HG03565 (cell line): Measurements from ENCODE around the gene ACVR1B.

Experiments used
- ATAC-seq: cut with Tn5 transposase; IDR thresholded peaks from one replicate; pipeline ENCODE4 v1.9.1; 2021; ENCODE audit warnings: mild to moderate bottlenecking, moderate library complexity; ENCODE audit not compliant: unreplicated experiment

The ACVR1B gene

GRCh38 chr12:52019113-52019770 is 67.7 kb downstream of the ACVR1B start:
- no peak for ATAC-seq

GRCh38 chr12:52020539-52021336 is 69.2 kb downstream of the ACVR1B start:
- ATAC-seq: no peak

- ATAC-seq: no peak
Measured at GRCh38 chr12:52022841-52023181, 71.3 kb downstream of the ACVR1B start.

GRCh38 chr12:52023182-52023975 is 71.9 kb downstream of the ACVR1B start:
- ATAC-seq: no peak

- ATAC-seq: no peak
Measured at GRCh38 chr12:52023976-52024688, 72.6 kb downstream of the ACVR1B start.

- no peak for ATAC-seq
Measured at GRCh38 chr12:52024845-52025230, 73.3 kb downstream of the ACVR1B start.

GRCh38 chr12:52026263-52026662 is 74.8 kb downstream of the ACVR1B start:
- no peak for ATAC-seq

GRCh38 chr12:52027085-52027843 is 75.8 kb downstream of the ACVR1B start:
- no peak for ATAC-seq

- ATAC-seq: no peak
Measured at GRCh38 chr12:52029685-52030084, 78.2 kb downstream of the ACVR1B start.

- ATAC-seq: no peak
Measured at GRCh38 chr12:52032446-52032803, 80.9 kb downstream of the ACVR1B start.

- peak; percentile 82 for ATAC-seq
Measured at GRCh38 chr12:52032804-52033445, 81.4 kb downstream of the ACVR1B start.

GRCh38 chr12:52033446-52034140 is 82.1 kb downstream of the ACVR1B start:
- no peak for ATAC-seq

- no peak for ATAC-seq
Measured at GRCh38 chr12:52035190-52035589, 83.7 kb downstream of the ACVR1B start.

GRCh38 chr12:52035926-52036325 is 84.4 kb downstream of the ACVR1B start:
- no peak for ATAC-seq

- peak; percentile 44 for ATAC-seq
Measured at GRCh38 chr12:52036587-52037171, 85.2 kb downstream of the ACVR1B start.

- no peak for ATAC-seq
Measured at GRCh38 chr12:52037248-52037861, 85.9 kb downstream of the ACVR1B start.

GRCh38 chr12:52038447-52038846 is 86.9 kb downstream of the ACVR1B start:
- ATAC-seq: no peak

- ATAC-seq: no peak
Measured at GRCh38 chr12:52041035-52041434, 89.5 kb downstream of the ACVR1B start.
